Spleen (tissue), 11 donors: ENCODE data around the gene AUP1. TPM values are rescaled to one million over a fixed set of nuclear protein-coding genes. Genes with fewer than 3 reads are reported as not detected.

ENCODE experiments used
- DNase-seq: peaks from one replicate; pipeline ENCODE4 v3.0.0-alpha.2; 2020
- H3K27ac ChIP-seq, 8 donors: fragments of 200-600 bp; sonication (generic) in 7 of 8; 1 replicate in 4 of 8; 2 replicates in 4 of 8; pipeline versions ENCODE4 v1.5.0 to v1.8.0; 2016 to 2021; ENCODE audit warnings: inconsistent platforms in 4 of 8, mild to moderate bottlenecking in 4 of 8, moderate library complexity in 1 of 8
- H3K27me3 ChIP-seq, 7 donors: fragments of 200-600 bp; sonication (generic) in 6 of 7; replicated peaks in 1 of 7; 1 replicate in 4 of 7; 2 replicates in 3 of 7; pipeline versions ENCODE4 v1.5.0 to v1.8.0; 2016 to 2021; ENCODE audit warnings: inconsistent platforms in 3 of 7, mild to moderate bottlenecking in 1 of 7
- H3K36me3 ChIP-seq, 6 donors: fragments of 200-600 bp; sonication (generic) in 5 of 6; 1 replicate in 4 of 6; 2 replicates in 2 of 6; pipeline versions ENCODE4 v1.5.0 to v1.8.0; 2016 to 2021; ENCODE audit warnings: inconsistent platforms in 2 of 6
- H3K4me1 ChIP-seq, 6 donors: fragments of 200-600 bp; sonication (generic) in 5 of 6; 1 replicate in 3 of 6; 2 replicates in 3 of 6; pipeline versions ENCODE4 v1.5.0 to v1.8.0; 2016 to 2021; ENCODE audit warnings: inconsistent platforms in 3 of 6
- H3K4me3 ChIP-seq, 8 donors: fragments of 200-600 bp; sonication (generic) in 7 of 8; 1 replicate in 4 of 8; 2 replicates in 4 of 8; pipeline versions ENCODE4 v1.5.0 to v1.8.0; 2016 to 2021; ENCODE audit warnings: inconsistent platforms in 4 of 8, mild to moderate bottlenecking in 4 of 8, moderate library complexity in 2 of 8
- H3K9me3 ChIP-seq, 8 donors: fragments of 200-600 bp; sonication (generic) in 7 of 8; 1 replicate in 4 of 8; 2 replicates in 4 of 8; pipeline versions ENCODE4 v1.5.0 to v1.8.0; 2016 to 2021; ENCODE audit warnings: inconsistent platforms in 4 of 8
- POLR2A ChIP-seq, 3 donors: fragments of 450-650 bp; IDR thresholded peaks; one replicate each; pipeline ENCODE4 v1.5.1; 2017; ENCODE audit warnings: antibody characterized with exemption in 3 of 3, mild to moderate bottlenecking in 1 of 3
- POLR2AphosphoS5 ChIP-seq, 3 donors: sonication (generic); formaldehyde crosslinking; IDR thresholded peaks; one replicate each; pipeline ENCODE4 v1.5.1; 2017; ENCODE audit warnings: antibody characterized with exemption in 3 of 3
- WGBS, 5 donors: extraction: QIAGEN DNeasy Blood & Tissue Kit in 3 of 5; methylation state at CpG; one replicate each; pipeline versions ENCODE4 v1.1.5 to v1.1.7; 2013 to 2018; 5-methylcytosine and 5-hydroxymethylcytosine counted together
- intact Hi-C: fragments of 100-400 bp; cut with DNase I; formaldehyde crosslinking; loops from one replicate; pipeline ENCODE4 v1.15.0; 2023; ENCODE audit warnings: low total_unique reads
- polyA plus RNA-seq, 3 donors: library from polyadenylated mRNA; stranded (reverse); fragments of 200-250 nt; gene quantifications; one replicate each; pipeline ENCODE4 v1.2.1, GENCODE V29; 2013
- total RNA-seq, 7 donors: library from RNA; depleted of rRNA in 3 of 7; stranded (reverse); fragments of >200 nt in 3 of 7; fragmentation: NEBNext Ultra II Directional in 4 of 7; extraction: Animal tissue kit (Norgen Biotek cat#: 25700) in 4 of 7; gene quantifications; one replicate each; pipeline versions ENCODE4 v1.1.0 to v1.2.1, GENCODE V29; 2016 to 2021
- TF ChIP-seq, protein P1 (sequence below), 11 experiments: fragments of 200-600 bp in 7 of 11; fragments of 450-650 bp in 4 of 11; sonication (generic) in 4 of 11; IDR thresholded peaks in 8 of 11; conservative IDR thresholded peaks in 3 of 11; 1 replicate in 7 of 11; 2 replicates in 4 of 11; pipeline versions ENCODE4 v1.4.0 to v1.8.0; 2016 to 2021; ENCODE audit warnings: antibody characterized with exemption in 11 of 11, inconsistent platforms in 4 of 11, mild to moderate bottlenecking in 1 of 11
- donor health status: healthy with polysubstance abuse.
- donor health status: DM: no; HTN: no; CAD: no; lungs with moderate emphysema.
- donor health status: DM: no; HTN: no; CAD: no.
- donor health status: Bipolar disorder and iron deficiency.
- donor health status: healthy.
- donor health status: DM: no; HTN: no; CAD: no.
- donor health status: DM: yes; HTN: yes; CAD: no.

AUP1 gene
- total and polyA plus RNA-seq, 10 donors = 107 to 226 (median 135) TPM

DNA sequence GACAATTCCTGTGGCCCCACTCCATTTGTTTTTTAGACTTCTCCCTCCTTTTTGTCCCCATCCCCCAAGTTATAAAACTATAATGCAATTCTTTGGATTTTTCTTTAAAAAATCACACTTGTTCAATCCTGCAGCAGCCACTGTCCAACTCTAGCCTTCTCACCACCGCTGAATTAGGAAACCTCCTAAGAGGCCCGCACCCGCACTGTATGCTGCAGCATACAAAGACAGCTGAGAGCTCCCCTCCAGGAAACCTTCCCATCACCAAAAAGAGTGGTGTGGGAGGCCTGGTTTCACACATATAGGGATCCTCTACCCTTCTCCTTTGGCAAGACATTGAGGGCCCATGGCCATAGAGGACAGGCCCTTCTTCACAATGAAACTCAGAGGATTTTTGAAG lies 24.9 kb downstream of the AUP1 start:
- H3K27me3 ChIP-seq = peaks cover 6 to 49% (median 23%) of the 10 kb centered on the region in 7 donors
- H3K4me3 ChIP-seq = peak overlapping the region in 1 of 8 donors; percentile 90
- H3K36me3 ChIP-seq = peaks cover 0 to 23% (median 16%) of the 10 kb centered on the region in 6 donors
- no peak overlapping the region for H3K27ac ChIP-seq
- TF ChIP-seq, protein P1, sequence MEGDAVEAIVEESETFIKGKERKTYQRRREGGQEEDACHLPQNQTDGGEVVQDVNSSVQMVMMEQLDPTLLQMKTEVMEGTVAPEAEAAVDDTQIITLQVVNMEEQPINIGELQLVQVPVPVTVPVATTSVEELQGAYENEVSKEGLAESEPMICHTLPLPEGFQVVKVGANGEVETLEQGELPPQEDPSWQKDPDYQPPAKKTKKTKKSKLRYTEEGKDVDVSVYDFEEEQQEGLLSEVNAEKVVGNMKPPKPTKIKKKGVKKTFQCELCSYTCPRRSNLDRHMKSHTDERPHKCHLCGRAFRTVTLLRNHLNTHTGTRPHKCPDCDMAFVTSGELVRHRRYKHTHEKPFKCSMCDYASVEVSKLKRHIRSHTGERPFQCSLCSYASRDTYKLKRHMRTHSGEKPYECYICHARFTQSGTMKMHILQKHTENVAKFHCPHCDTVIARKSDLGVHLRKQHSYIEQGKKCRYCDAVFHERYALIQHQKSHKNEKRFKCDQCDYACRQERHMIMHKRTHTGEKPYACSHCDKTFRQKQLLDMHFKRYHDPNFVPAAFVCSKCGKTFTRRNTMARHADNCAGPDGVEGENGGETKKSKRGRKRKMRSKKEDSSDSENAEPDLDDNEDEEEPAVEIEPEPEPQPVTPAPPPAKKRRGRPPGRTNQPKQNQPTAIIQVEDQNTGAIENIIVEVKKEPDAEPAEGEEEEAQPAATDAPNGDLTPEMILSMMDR (IDR thresholded peaks at IDR 0.05 in 8 of 11, conservative IDR thresholded peaks at IDR 0.05 in 3 of 11) = no peak
- TF ChIP-seq POLR2AphosphoS5 (IDR thresholded peaks at IDR 0.05) (no peak), POLR2A (IDR thresholded peaks at IDR 0.05) (no peak)
- peak; percentile 39 for DNase-seq
- peaks cover 21 to 75% (median 66%) of the 10 kb centered on the region in 6 donors for H3K4me1 ChIP-seq
- WGBS, 5 donors = 91 to 96% (median 95%) methylated on average over 3 of the region's 3 CpGs
- intact Hi-C loops = loop anchor here (5.0 kb wide), 1 partner anchor 83 kb away; no protein-coding TSS in a partner anchor
- no peaks in the 10 kb centered on the region for H3K9me3 ChIP-seq

DNA sequence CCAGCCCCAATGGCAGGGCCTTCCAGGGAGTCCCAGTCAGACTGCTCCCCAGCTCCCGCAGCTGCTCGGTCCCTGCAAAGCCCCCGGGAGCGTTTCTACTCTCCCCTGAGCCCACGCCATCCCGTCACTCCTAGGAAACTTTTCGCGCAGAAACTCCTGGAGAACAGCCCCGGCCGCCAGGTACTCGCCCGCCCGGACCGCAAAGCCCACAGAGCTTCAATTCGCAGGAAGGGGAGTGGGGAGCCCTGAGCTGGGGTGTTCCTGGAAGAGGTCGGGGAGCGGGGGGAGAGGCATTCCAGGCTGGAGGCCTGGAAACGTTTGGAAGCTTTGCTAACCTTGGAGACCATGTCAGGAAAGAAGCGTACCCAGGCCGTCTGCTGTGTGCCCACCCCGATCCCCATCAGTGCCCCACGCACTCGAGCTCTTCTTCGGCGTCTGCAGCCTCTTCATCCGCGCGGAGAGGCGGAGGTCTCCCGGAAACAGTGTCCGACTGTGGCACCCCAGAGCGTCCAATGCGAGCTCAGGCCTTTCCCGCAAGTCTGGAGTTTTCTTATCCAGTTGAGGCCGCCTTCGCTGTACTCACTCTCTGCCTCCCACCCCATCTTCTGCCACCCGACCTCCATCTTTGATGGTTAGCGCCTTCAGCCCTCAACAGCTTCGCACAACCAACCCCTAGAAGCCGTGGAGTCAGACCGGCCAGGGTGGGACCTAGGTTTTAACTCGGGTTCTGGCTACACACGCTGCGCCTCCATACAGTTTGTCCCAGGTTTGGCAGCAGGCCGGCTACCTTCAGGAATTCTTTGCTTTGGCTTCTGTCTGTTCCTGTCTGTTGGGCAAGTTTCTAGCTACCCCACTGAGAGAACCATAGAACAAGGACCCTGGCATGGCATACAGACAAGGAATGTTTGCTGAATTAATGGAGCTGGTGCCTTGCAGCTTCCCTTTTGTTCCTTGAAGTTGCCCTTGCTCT lies 25.7 kb downstream of the AUP1 start:
- Histone ChIP-seq H3K27me3 (peaks cover 9 to 57% (median 31%) of the 10 kb centered on the region in 7 donors), H3K9me3 (no peaks in the 10 kb centered on the region), H3K4me1 (peaks cover 29 to 83% (median 74%) of the 10 kb centered on the region in 6 donors), H3K36me3 (peaks cover 0 to 23% (median 16%) of the 10 kb centered on the region in 6 donors), H3K27ac (peak overlapping the region; percentile 41 to 86 (median 71)), H3K4me3 (peak overlapping the region; percentile 41 to 90 (median 54))
- 48 to 61% (median 56%) methylated on average over 42 to 45 of the region's 45 CpGs for WGBS, 5 donors
- peak; percentile 74 for DNase-seq
- intact Hi-C loops = loop anchor here (5.0 kb wide), 1 partner anchor 84 kb away; no protein-coding TSS in a partner anchor
- TF ChIP-seq POLR2A (IDR thresholded peaks at IDR 0.05) (no peak), POLR2AphosphoS5 (IDR thresholded peaks at IDR 0.05) (no peak)
- TF ChIP-seq, protein P1 (IDR thresholded peaks at IDR 0.05 in 8 of 11, conservative IDR thresholded peaks at IDR 0.05 in 3 of 11) = no peak

DNA sequence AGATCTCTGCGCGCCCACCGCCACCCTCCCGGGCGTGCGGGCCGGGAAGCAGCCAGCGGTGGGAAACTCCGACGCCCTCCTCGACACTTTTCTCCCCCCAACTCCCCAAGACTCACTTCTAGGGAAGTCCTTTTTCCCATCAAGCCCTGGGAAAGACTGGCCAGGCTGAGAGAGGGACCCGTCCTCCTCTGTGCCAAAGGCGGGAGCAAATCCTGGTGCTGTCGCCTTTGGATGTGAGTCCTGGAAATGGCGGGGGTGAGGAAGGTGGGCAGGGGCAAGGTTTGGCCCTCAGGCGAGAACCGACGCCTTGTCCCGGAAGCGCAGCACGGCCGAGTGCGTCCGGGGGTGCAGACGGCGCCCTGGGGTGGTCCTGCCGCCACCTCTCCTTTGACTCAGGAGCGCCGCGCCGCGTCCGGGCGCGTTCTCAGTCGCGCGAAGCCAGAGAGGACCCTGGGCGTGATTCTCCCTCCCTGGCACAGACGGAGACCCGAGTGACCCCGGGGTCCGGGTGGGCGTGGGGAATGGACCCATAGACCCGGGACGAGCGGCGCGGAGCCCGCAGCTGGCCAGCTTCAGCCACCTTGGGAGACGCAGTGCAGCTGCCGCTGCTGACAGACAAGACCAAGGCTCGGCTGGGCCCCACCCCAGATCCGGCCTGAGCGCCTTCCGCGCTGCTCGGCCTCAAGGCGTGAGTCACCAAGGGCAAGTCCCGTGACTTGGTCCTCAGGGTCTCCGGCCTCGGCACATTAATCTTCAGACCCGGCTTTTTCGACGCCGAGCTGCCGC lies 26.6 kb downstream of the AUP1 start:
- Histone ChIP-seq H3K36me3 (peaks cover 0 to 23% (median 16%) of the 10 kb centered on the region in 6 donors), H3K27me3 (peaks cover 9 to 66% (median 39%) of the 10 kb centered on the region in 7 donors), H3K4me1 (peaks cover 35 to 84% (median 76%) of the 10 kb centered on the region in 6 donors), H3K9me3 (no peaks in the 10 kb centered on the region), H3K4me3 (peak overlapping the region; percentile 41 to 90 (median 54)), H3K27ac (peak overlapping the region; percentile 41 to 86 (median 71))
- TF ChIP-seq POLR2A (IDR thresholded peaks at IDR 0.05) (peak in 1 of 3 donors; percentile 17), POLR2AphosphoS5 (IDR thresholded peaks at IDR 0.05) (peak; percentile 73 to 85 (median 78))
- TF ChIP-seq, protein P1 (IDR thresholded peaks at IDR 0.05 in 8 of 11, conservative IDR thresholded peaks at IDR 0.05 in 3 of 11) = peak in 1 of 11 experiments; percentile 16
- intact Hi-C loops = loop anchor here (5.0 kb wide), 1 partner anchor 84 kb away; no protein-coding TSS in a partner anchor
- 1 to 2% (median 1%) methylated on average over 44 to 67 of the region's 67 CpGs for WGBS, 5 donors
- DNase-seq = peak; percentile 93
